Neural progenitor cell (in vitro differentiated cells): Measurements from ENCODE around the gene ZNF827.

Experiments used
- CTCF ChIP-seq: fragments of 200-600 bp; sonication (generic); IDR thresholded peaks from 2 replicates; pipeline ENCODE4 v1.5.1; 2017; ENCODE audit warnings: antibody characterized with exemption, mild to moderate bottlenecking
- EZH2 ChIP-seq: fragments of 200-600 bp; sonication (generic); IDR thresholded peaks from 2 replicates; pipeline ENCODE4 v1.6.1; 2017; ENCODE audit warnings: antibody characterized with exemption, mild to moderate bottlenecking, moderate library complexity
- EZH2phosphoT487 ChIP-seq: fragments of 200-600 bp; sonication (generic); IDR thresholded peaks from 2 replicates; pipeline ENCODE4 v1.6.1; 2017; ENCODE audit warnings: antibody characterized with exemption

GRCh38 chr4:145812919-145813318, 125.7 kb downstream of the ZNF827 start:
- TF ChIP-seq CTCF (no peak), EZH2 (no peak), EZH2phosphoT487 (no peak)
